Fibroblast of mammary gland (primary cell): ENCODE results near the gene LRRC75A.

Experiments used
- DNase-seq: peaks from one replicate; pipeline ENCODE4 v3.0.0-alpha.2; 2010; ENCODE audit warnings: low read depth
- H3K4me3 ChIP-seq: 2 replicates; pipeline ENCODE4 v1.5.1; 2011; ENCODE audit warnings: low read depth, mild to moderate bottlenecking, low read length, moderate library complexity; ENCODE audit not compliant: control insufficient read depth
- CTCF ChIP-seq: conservative IDR thresholded peaks from 2 replicates; pipeline ENCODE4 v1.5.1; 2011; ENCODE audit warnings: low read depth, low read length, inconsistent platforms; ENCODE audit not compliant: control insufficient read depth, insufficient read depth

The LRRC75A gene

GRCh38 chr17:16428098-16428882 lies 63.7 kb downstream of the LRRC75A start:
- H3K4me3 ChIP-seq: no peak overlapping the region
- peak; percentile 68 for DNase-seq
- peak; percentile 81 for TF ChIP-seq CTCF

- TF ChIP-seq CTCF: no peak
- H3K4me3 ChIP-seq: no peak overlapping the region
- no peak for DNase-seq
Measured at GRCh38 chr17:16427020-16427419, 65.0 kb downstream of the LRRC75A start.

- H3K4me3 ChIP-seq: no peak overlapping the region
- TF ChIP-seq CTCF: no peak
- DNase-seq: no peak
Measured at GRCh38 chr17:16425698-16426659, 66.0 kb downstream of the LRRC75A start.

- DNase-seq: no peak
- H3K4me3 ChIP-seq: no peak overlapping the region
- TF ChIP-seq CTCF: no peak
Measured at GRCh38 chr17:16425202-16425601, 66.8 kb downstream of the LRRC75A start.

GRCh38 chr17:16423226-16423872 lies 68.6 kb downstream of the LRRC75A start:
- TF ChIP-seq CTCF: no peak
- DNase-seq: no peak

GRCh38 chr17:16422416-16422815 lies 69.6 kb downstream of the LRRC75A start:
- DNase-seq: no peak
- no peak for TF ChIP-seq CTCF
- H3K4me3 ChIP-seq: no peak overlapping the region

More at GRCh38 chr17:16423226-16423872, 68.6 kb downstream of the LRRC75A start:
- no peak overlapping the region for H3K4me3 ChIP-seq
